GM21526 (cell line): ENCODE measurements around the gene ZMYND12.
"Not testable (repeated sequence)": the region's sequence is repeated elsewhere in the genome, so short reads cannot be mapped to it uniquely, and the experiment has no call there.

ENCODE experiments used
- ATAC-seq: cut with Tn5 transposase; IDR thresholded peaks from one replicate; pipeline ENCODE4 v1.9.1; 2021; ENCODE audit warnings: moderate library complexity; ENCODE audit not compliant: unreplicated experiment, low FRiP score

Gene ZMYND12

GRCh38 chr1:42456010-42456753 is at the start of gene ZMYND12, which contains the start of gene PPCS:
Gene ZMYND12, minus strand, starts transcription at chr1:42456022. Its CDS starts 25 bp downstream, at chr1:42455997.
Gene PPCS, plus strand, starts transcription at chr1:42456543. Its CDS starts 23 bp downstream, at chr1:42456566.
- peak; percentile 79 for ATAC-seq

GRCh38 chr1:42504535-42505128 is 48.8 kb upstream of the ZMYND12 start:
- no peak for ATAC-seq

GRCh38 chr1:42502031-42502430 is 46.2 kb upstream of the ZMYND12 start:
- not testable (repeated sequence) for ATAC-seq

- ATAC-seq, result no peak
Measured at GRCh38 chr1:42490237-42490636, 34.4 kb upstream of the ZMYND12 start.

- ATAC-seq, result no peak
Measured at GRCh38 chr1:42484382-42484781, 28.6 kb upstream of the ZMYND12 start.

GRCh38 chr1:42482635-42483153 is 26.9 kb upstream of the ZMYND12 start:
- no peak for ATAC-seq

- no peak for ATAC-seq
Measured at GRCh38 chr1:42480921-42481320, 25.1 kb upstream of the ZMYND12 start.

GRCh38 chr1:42479621-42480020 is 23.8 kb upstream of the ZMYND12 start:
- ATAC-seq, result no peak

- no peak for ATAC-seq
Measured at GRCh38 chr1:42477775-42478174, 22.0 kb upstream of the ZMYND12 start.

GRCh38 chr1:42477354-42477753 is 21.5 kb upstream of the ZMYND12 start:
- ATAC-seq, result not testable (repeated sequence)

GRCh38 chr1:42476605-42477004 is 20.8 kb upstream of the ZMYND12 start:
- no peak for ATAC-seq

- no peak for ATAC-seq
Measured at GRCh38 chr1:42469727-42470126, 13.9 kb upstream of the ZMYND12 start.

- ATAC-seq, result no peak
Measured at GRCh38 chr1:42466030-42466429, 10.2 kb upstream of the ZMYND12 start.

- ATAC-seq, result no peak
Measured at GRCh38 chr1:42463921-42464320, 8.1 kb upstream of the ZMYND12 start.

GRCh38 chr1:42462828-42463763 is 7.3 kb upstream of the ZMYND12 start, which contains the start of gene CCDC30:
Gene CCDC30, plus strand, starts transcription at chr1:42463286. Its CDS starts 17,266 bp downstream, at chr1:42480552.
- ATAC-seq, result peak; percentile 98

- no peak for ATAC-seq
Measured at GRCh38 chr1:42461196-42461595, 5.4 kb upstream of the ZMYND12 start.

- ATAC-seq, result peak; percentile 45
Measured at GRCh38 chr1:42456754-42457089, 900 bp upstream of the ZMYND12 start.

GRCh38 chr1:42454403-42454802 is 1.4 kb downstream of the ZMYND12 start:
- no peak for ATAC-seq

GRCh38 chr1:42453386-42453785 is 2.4 kb downstream of the ZMYND12 start:
- no peak for ATAC-seq

GRCh38 chr1:42450061-42450460 is 5.8 kb downstream of the ZMYND12 start:
- ATAC-seq, result no peak

- ATAC-seq, result no peak
Measured at GRCh38 chr1:42449256-42449655, 6.6 kb downstream of the ZMYND12 start.
